ENCODE data around the gene KRT72. TPM values are rescaled to one million over a fixed set of nuclear protein-coding genes. Genes with fewer than 3 reads are reported as not detected.
A peak's percentile ranks its signal among the peaks of the same experiment; 100 is the strongest.
"Not testable (repeated sequence)": the region's sequence is repeated elsewhere in the genome, so short reads cannot be mapped to it uniquely, and the experiment has no call there.

Gene KRT72
- total and polyA plus RNA-seq, 4 donors, result 0.10 to 0.51 (median 0.20) TPM

DNA sequence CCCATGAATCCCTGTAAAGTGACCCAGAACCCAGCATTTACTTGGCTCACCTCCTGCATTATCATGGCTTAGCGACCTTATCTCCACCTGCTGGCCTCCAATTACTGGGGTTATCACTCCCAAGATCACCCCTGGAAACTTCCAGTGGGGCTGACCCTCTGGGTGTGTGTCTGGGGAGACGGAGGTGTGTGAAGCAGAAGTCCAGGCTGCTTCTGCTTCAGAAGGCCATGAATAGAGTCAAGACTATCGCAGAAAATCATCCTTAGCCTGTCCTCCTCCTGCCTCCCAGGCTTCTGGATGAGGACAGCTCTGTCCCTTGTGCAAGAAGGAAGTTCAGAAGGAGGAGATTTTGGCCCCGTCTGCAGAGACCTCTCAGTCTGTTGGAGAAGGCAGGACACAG lies 408 bp upstream of the KRT72 start:
- Histone ChIP-seq H3K9me3 (ENCODE audit: control insufficient read depth, insufficient read depth, low read length) (no peaks in the 10 kb centered on the region), H3K27ac (ENCODE audit: low read depth, low read length) (no peak overlapping the region), H3K4me1 (ENCODE audit: control insufficient read depth, insufficient read depth, low read length) (peaks cover 3% of the 10 kb centered on the region), H3K4me3 (ENCODE audit: low read depth, low read length) (no peak overlapping the region), H3K27me3 (ENCODE audit: control insufficient read depth, insufficient read depth, low read length) (peaks cover 39% of the 10 kb centered on the region), H3K36me3 (ENCODE audit: control insufficient read depth, insufficient read depth, low read length) (no peaks in the 10 kb centered on the region)
- no peak for DNase-seq (ENCODE audit: low read depth in 4 of 6, low spot score in 6 of 6)
- 83% methylated on average over 1 of the region's 4 CpGs for WGBS (ENCODE audit: insufficient coverage)

- no peak for DNase-seq (ENCODE audit: low read depth in 4 of 6, low spot score in 6 of 6)
- H3K9me3 ChIP-seq (ENCODE audit: control insufficient read depth, insufficient read depth, low read length), result no peaks in the 10 kb centered on the region
- H3K27me3 ChIP-seq (ENCODE audit: control insufficient read depth, insufficient read depth, low read length), result peaks cover 39% of the 10 kb centered on the region
- H3K27ac ChIP-seq (ENCODE audit: low read depth, low read length), result no peak overlapping the region
- peaks cover 3% of the 10 kb centered on the region for H3K4me1 ChIP-seq (ENCODE audit: control insufficient read depth, insufficient read depth, low read length)
- H3K36me3 ChIP-seq (ENCODE audit: control insufficient read depth, insufficient read depth, low read length), result no peaks in the 10 kb centered on the region
- H3K4me3 ChIP-seq (ENCODE audit: low read depth, low read length), result no peak overlapping the region
- 92% methylated on average over 10 of the region's 12 CpGs for WGBS (ENCODE audit: insufficient coverage)
Observed at GRCh38 chr12:52600475-52600874, 788 bp downstream of the KRT72 start.

- Histone ChIP-seq H3K36me3 (ENCODE audit: control insufficient read depth, insufficient read depth, low read length) (no peaks in the 10 kb centered on the region), H3K27ac (ENCODE audit: low read depth, low read length) (no peak overlapping the region), H3K4me3 (ENCODE audit: low read depth, low read length) (no peak overlapping the region), H3K9me3 (ENCODE audit: control insufficient read depth, insufficient read depth, low read length) (no peaks in the 10 kb centered on the region), H3K27me3 (ENCODE audit: control insufficient read depth, insufficient read depth, low read length) (peaks cover 39% of the 10 kb centered on the region), H3K4me1 (ENCODE audit: control insufficient read depth, insufficient read depth, low read length) (peaks cover 3% of the 10 kb centered on the region)
- 86% methylated on average over 1 of the region's 2 CpGs for WGBS (ENCODE audit: insufficient coverage)
- no peak for DNase-seq (ENCODE audit: low read depth in 4 of 6, low spot score in 6 of 6)
Observed at GRCh38 chr12:52600071-52600470, 1.2 kb downstream of the KRT72 start.

DNA sequence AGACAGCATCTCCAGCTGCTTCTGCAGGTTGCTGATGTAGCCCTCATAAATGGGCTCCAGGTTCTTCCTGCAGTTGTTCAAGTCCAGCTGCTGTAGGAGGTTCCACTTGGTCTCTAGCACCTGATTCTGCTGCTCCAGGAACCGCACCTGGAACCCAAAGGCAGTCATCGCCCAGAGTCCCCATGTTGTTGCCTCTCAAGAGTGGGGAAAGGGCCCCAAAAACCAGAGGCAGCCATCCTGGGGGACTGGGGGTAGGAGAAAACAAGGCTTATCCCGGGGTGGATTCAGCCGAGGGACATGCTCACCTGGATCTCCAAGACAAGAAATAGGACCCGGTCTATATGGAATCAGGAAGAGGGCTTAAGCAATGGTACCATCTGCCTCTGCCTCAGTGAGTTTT lies 2.3 kb downstream of the KRT72 start:
- Histone ChIP-seq H3K4me1 (ENCODE audit: control insufficient read depth, insufficient read depth, low read length) (peaks cover 3% of the 10 kb centered on the region), H3K9me3 (ENCODE audit: control insufficient read depth, insufficient read depth, low read length) (no peaks in the 10 kb centered on the region), H3K27ac (ENCODE audit: low read depth, low read length) (no peak overlapping the region), H3K27me3 (ENCODE audit: control insufficient read depth, insufficient read depth, low read length) (peaks cover 39% of the 10 kb centered on the region), H3K4me3 (ENCODE audit: low read depth, low read length) (no peak overlapping the region), H3K36me3 (ENCODE audit: control insufficient read depth, insufficient read depth, low read length) (no peaks in the 10 kb centered on the region)
- no peak for DNase-seq (ENCODE audit: low read depth in 4 of 6, low spot score in 6 of 6)
- 91% methylated on average over 5 of the region's 5 CpGs for WGBS (ENCODE audit: insufficient coverage)

DNA sequence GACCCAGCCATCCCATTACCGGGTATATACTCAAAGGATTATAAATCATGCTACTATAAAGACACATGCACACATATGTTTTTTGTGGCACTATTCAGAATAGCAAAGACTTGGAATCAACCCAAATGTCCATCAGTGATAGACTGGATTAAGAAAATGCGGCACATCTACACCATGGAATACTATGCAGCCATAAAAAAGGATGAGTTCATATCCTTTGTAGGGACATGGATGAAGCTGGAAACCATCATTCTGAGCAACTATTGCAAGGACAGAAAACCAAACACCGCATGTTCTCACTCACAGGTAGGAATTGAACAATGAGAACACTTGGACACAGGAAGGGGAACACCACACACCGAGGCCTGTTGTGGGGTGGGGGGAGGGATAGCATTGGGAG lies 7.0 kb downstream of the KRT72 start:
- not testable (repeated sequence) for H3K9me3 ChIP-seq (ENCODE audit: control insufficient read depth, insufficient read depth, low read length); H3K27ac ChIP-seq (ENCODE audit: low read depth, low read length); DNase-seq (ENCODE audit: low read depth in 4 of 6, low spot score in 6 of 6); H3K36me3 ChIP-seq (ENCODE audit: control insufficient read depth, insufficient read depth, low read length); H3K27me3 ChIP-seq (ENCODE audit: control insufficient read depth, insufficient read depth, low read length); H3K4me1 ChIP-seq (ENCODE audit: control insufficient read depth, insufficient read depth, low read length); H3K4me3 ChIP-seq (ENCODE audit: low read depth, low read length)
- 100% methylated on average over 1 of the region's 4 CpGs for WGBS (ENCODE audit: insufficient coverage)

- DNase-seq (ENCODE audit: low read depth in 4 of 6, low spot score in 6 of 6), result no peak
- no peaks in the 10 kb centered on the region for H3K4me1 ChIP-seq (ENCODE audit: control insufficient read depth, insufficient read depth, low read length)
- H3K4me3 ChIP-seq (ENCODE audit: low read depth, low read length), result no peak overlapping the region
- H3K9me3 ChIP-seq (ENCODE audit: control insufficient read depth, insufficient read depth, low read length), result peaks cover 1% of the 10 kb centered on the region
- H3K27ac ChIP-seq (ENCODE audit: low read depth, low read length), result no peak overlapping the region
- 91% methylated on average over 11 of the region's 11 CpGs for WGBS (ENCODE audit: insufficient coverage)
- H3K27me3 ChIP-seq (ENCODE audit: control insufficient read depth, insufficient read depth, low read length), result no peaks in the 10 kb centered on the region
- H3K36me3 ChIP-seq (ENCODE audit: control insufficient read depth, insufficient read depth, low read length), result no peaks in the 10 kb centered on the region
Observed at GRCh38 chr12:52591521-52591920, 9.7 kb downstream of the KRT72 start.

DNA sequence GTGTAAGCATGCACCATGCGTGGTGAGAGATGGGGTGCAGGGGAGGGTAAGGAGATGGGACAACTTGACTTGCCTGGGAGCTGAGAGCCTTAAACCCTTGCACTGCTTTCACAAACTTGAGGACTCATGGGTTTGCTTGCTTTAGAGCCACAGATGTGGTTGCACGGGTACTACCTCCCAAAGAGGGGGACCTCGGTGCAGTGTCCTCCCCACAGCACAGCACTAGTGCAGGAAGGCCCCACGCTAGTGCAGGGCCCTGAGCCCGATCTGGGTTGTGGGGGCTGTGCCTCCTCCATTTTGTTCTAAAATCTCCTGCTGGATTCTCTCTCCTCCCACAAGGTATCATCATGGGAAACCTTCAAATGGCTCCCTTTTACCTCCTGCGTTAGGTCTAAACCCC lies 11.2 kb downstream of the KRT72 start:
- H3K27me3 ChIP-seq (ENCODE audit: control insufficient read depth, insufficient read depth, low read length), result no peaks in the 10 kb centered on the region
- peaks cover 1% of the 10 kb centered on the region for H3K9me3 ChIP-seq (ENCODE audit: control insufficient read depth, insufficient read depth, low read length)
- peaks cover 5% of the 10 kb centered on the region for H3K4me1 ChIP-seq (ENCODE audit: control insufficient read depth, insufficient read depth, low read length)
- DNase-seq (ENCODE audit: low read depth in 4 of 6, low spot score in 6 of 6), result no peak
- no peak overlapping the region for H3K27ac ChIP-seq (ENCODE audit: low read depth, low read length)
- no peak overlapping the region for H3K4me3 ChIP-seq (ENCODE audit: low read depth, low read length)
- 93% methylated on average over 5 of the region's 6 CpGs for WGBS (ENCODE audit: insufficient coverage)
- H3K36me3 ChIP-seq (ENCODE audit: control insufficient read depth, insufficient read depth, low read length), result no peaks in the 10 kb centered on the region

DNA sequence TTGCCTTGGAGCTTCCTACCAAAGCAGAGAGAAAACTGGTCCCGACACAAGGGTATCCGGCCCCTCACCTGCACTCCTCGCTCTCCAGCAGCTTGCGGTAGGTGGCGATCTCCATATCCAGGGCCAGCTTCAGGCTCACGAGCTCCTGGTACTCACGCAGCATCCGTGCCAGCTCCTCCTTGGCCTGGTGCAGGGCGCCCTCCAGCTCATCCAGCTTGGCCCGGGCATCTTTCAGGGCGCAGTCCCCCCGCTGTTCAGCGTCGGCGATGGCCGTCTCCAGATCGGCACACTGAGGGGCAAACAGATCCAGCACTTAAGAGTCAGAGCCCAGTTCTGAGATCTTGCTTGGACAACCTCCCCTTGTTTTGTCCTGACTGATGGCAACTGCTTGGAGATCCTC lies 13.7 kb downstream of the KRT72 start:
- no peak overlapping the region for H3K4me3 ChIP-seq (ENCODE audit: low read depth, low read length)
- 71% methylated on average over 17 of the region's 17 CpGs for WGBS (ENCODE audit: insufficient coverage)
- peaks cover 5% of the 10 kb centered on the region for H3K4me1 ChIP-seq (ENCODE audit: control insufficient read depth, insufficient read depth, low read length)
- H3K27ac ChIP-seq (ENCODE audit: low read depth, low read length), result no peak overlapping the region
- no peak for DNase-seq (ENCODE audit: low read depth in 4 of 6, low spot score in 6 of 6)
- H3K36me3 ChIP-seq (ENCODE audit: control insufficient read depth, insufficient read depth, low read length), result no peaks in the 10 kb centered on the region
- H3K27me3 ChIP-seq (ENCODE audit: control insufficient read depth, insufficient read depth, low read length), result no peaks in the 10 kb centered on the region
- peaks cover 1% of the 10 kb centered on the region for H3K9me3 ChIP-seq (ENCODE audit: control insufficient read depth, insufficient read depth, low read length)

GRCh38 chr12:52585946-52586345 lies 15.3 kb downstream of the KRT72 start:
- peak in 1 of 6 donors; percentile 47 for DNase-seq (ENCODE audit: low read depth in 4 of 6, low spot score in 6 of 6)
- H3K27ac ChIP-seq (ENCODE audit: low read depth, low read length), result no peak overlapping the region
- no peaks in the 10 kb centered on the region for H3K27me3 ChIP-seq (ENCODE audit: control insufficient read depth, insufficient read depth, low read length)
- no peak overlapping the region for H3K4me3 ChIP-seq (ENCODE audit: low read depth, low read length)
- peaks cover 5% of the 10 kb centered on the region for H3K4me1 ChIP-seq (ENCODE audit: control insufficient read depth, insufficient read depth, low read length)
- WGBS (ENCODE audit: insufficient coverage), result 62% methylated on average over 3 of the region's 9 CpGs
- peaks cover under 1% of the 10 kb centered on the region for H3K9me3 ChIP-seq (ENCODE audit: control insufficient read depth, insufficient read depth, low read length)
- no peaks in the 10 kb centered on the region for H3K36me3 ChIP-seq (ENCODE audit: control insufficient read depth, insufficient read depth, low read length)

GRCh38 chr12:52585066-52585465 lies 16.2 kb downstream of the KRT72 start:
- DNase-seq (ENCODE audit: low read depth in 4 of 6, low spot score in 6 of 6), result no peak
- no peak overlapping the region for H3K4me3 ChIP-seq (ENCODE audit: low read depth, low read length)
- no peaks in the 10 kb centered on the region for H3K27me3 ChIP-seq (ENCODE audit: control insufficient read depth, insufficient read depth, low read length)
- H3K4me1 ChIP-seq (ENCODE audit: control insufficient read depth, insufficient read depth, low read length), result peaks cover 7% of the 10 kb centered on the region
- H3K27ac ChIP-seq (ENCODE audit: low read depth, low read length), result no peak overlapping the region
- H3K9me3 ChIP-seq (ENCODE audit: control insufficient read depth, insufficient read depth, low read length), result no peaks in the 10 kb centered on the region
- H3K36me3 ChIP-seq (ENCODE audit: control insufficient read depth, insufficient read depth, low read length), result no peaks in the 10 kb centered on the region
- 85% methylated on average over 3 of the region's 3 CpGs for WGBS (ENCODE audit: insufficient coverage)
